ENCODE data around the gene WDR70. TPM values are rescaled to one million over a fixed set of nuclear protein-coding genes. Genes with fewer than 3 reads are reported as not detected.

WDR70 gene
- total and polyA plus RNA-seq, 4 donors, result 4.0 to 17.7 (median 14.5) TPM

- Histone ChIP-seq H3K4me1 (ENCODE audit: control insufficient read depth in 4 of 4, insufficient read depth in 4 of 4, low read length in 3 of 4) (no peaks in the 10 kb centered on the region), H3K9ac (ENCODE audit: low read depth in 1 of 2, low read length in 2 of 2) (no peak overlapping the region), H3K27me3 (ENCODE audit: control insufficient read depth in 4 of 4, insufficient read depth in 4 of 4, low read length in 3 of 4) (no peaks in the 10 kb centered on the region), H3K4me3 (ENCODE audit: low read depth in 1 of 3, low read length in 3 of 3) (no peak overlapping the region), H3K27ac (ENCODE audit: low read depth in 1 of 2, low read length in 2 of 2) (no peak overlapping the region), H3K9me3 (ENCODE audit: control insufficient read depth in 4 of 4, low read length in 3 of 4) (no peaks in the 10 kb centered on the region), H3K36me3 (ENCODE audit: control insufficient read depth in 4 of 4, insufficient read depth in 3 of 4, low read depth in 1 of 4, low read length in 3 of 4) (no peaks in the 10 kb centered on the region)
- WGBS, result 76% methylated on average over 6 of the region's 6 CpGs
- no peak for DNase-seq (ENCODE audit: low spot score)
- TF ChIP-seq SP1 (IDR thresholded peaks at IDR 0.05) (no peak), TAF1 (conservative IDR thresholded peaks at IDR 0.05) (no peak), ATF3 (IDR thresholded peaks at IDR 0.05) (no peak), GABPA (IDR thresholded peaks at IDR 0.05 in 1 of 2, conservative IDR thresholded peaks at IDR 0.05 in 1 of 2) (no peak), FOXA1 (IDR thresholded peaks at IDR 0.05) (no peak), JUND (IDR thresholded peaks at IDR 0.05) (no peak), FOXA2 (IDR thresholded peaks at IDR 0.05) (no peak), RAD21 (IDR thresholded peaks at IDR 0.05) (no peak), NR2F2 (IDR thresholded peaks at IDR 0.05) (no peak), YY1 (IDR thresholded peaks at IDR 0.05) (no peak), HNF4G (IDR thresholded peaks at IDR 0.05) (no peak), CTCF (IDR thresholded peaks at IDR 0.05; ENCODE audit: low read depth, low read length, missing input control) (no peak), HNF4A (conservative IDR thresholded peaks at IDR 0.05) (no peak), EGR1 (IDR thresholded peaks at IDR 0.05; ENCODE audit: low read depth in 2 of 2) (no peak), ZBTB33 (IDR thresholded peaks at IDR 0.05) (no peak), MAX (IDR thresholded peaks at IDR 0.05) (no peak), RXRA (IDR thresholded peaks at IDR 0.05) (no peak)
Measured at GRCh38 chr5:37787742-37788141, 408.6 kb downstream of the WDR70 start.

GRCh38 chr5:37789991-37790390, 410.9 kb downstream of the WDR70 start:
- H3K9ac ChIP-seq (ENCODE audit: low read depth in 1 of 2, low read length in 2 of 2), result no peak overlapping the region
- no peak for TF ChIP-seq EGR1 (IDR thresholded peaks at IDR 0.05; ENCODE audit: low read depth in 2 of 2)
- TF ChIP-seq REST (IDR thresholded peaks at IDR 0.05), result no peak
- TF ChIP-seq CTCF (IDR thresholded peaks at IDR 0.05; ENCODE audit: low read depth, low read length, missing input control), result no peak
- no peak for TF ChIP-seq ZBTB33 (IDR thresholded peaks at IDR 0.05)
- TF ChIP-seq ATF3 (IDR thresholded peaks at IDR 0.05), result no peak
- TF ChIP-seq SP1 (IDR thresholded peaks at IDR 0.05), result no peak
- TF ChIP-seq HNF4G (IDR thresholded peaks at IDR 0.05), result no peak
- no peak for TF ChIP-seq JUND (IDR thresholded peaks at IDR 0.05)
- no peak for TF ChIP-seq GABPA (IDR thresholded peaks at IDR 0.05 in 1 of 2, conservative IDR thresholded peaks at IDR 0.05 in 1 of 2)
- no peak for TF ChIP-seq RAD21 (IDR thresholded peaks at IDR 0.05)
- no peak for TF ChIP-seq YY1 (IDR thresholded peaks at IDR 0.05)
- no peak for TF ChIP-seq RXRA (IDR thresholded peaks at IDR 0.05)
- TF ChIP-seq FOXA2 (IDR thresholded peaks at IDR 0.05), result no peak
- no peak for TF ChIP-seq MAX (IDR thresholded peaks at IDR 0.05)
- TF ChIP-seq NR2F2 (IDR thresholded peaks at IDR 0.05), result no peak
- TF ChIP-seq HNF4A (conservative IDR thresholded peaks at IDR 0.05), result no peak
- no peak for TF ChIP-seq TAF1 (conservative IDR thresholded peaks at IDR 0.05)

More at GRCh38 chr5:37789991-37790390, 410.9 kb downstream of the WDR70 start:
- no peak overlapping the region for H3K27ac ChIP-seq (ENCODE audit: low read depth in 1 of 2, low read length in 2 of 2)
- no peaks in the 10 kb centered on the region for H3K4me1 ChIP-seq (ENCODE audit: control insufficient read depth in 4 of 4, insufficient read depth in 4 of 4, low read length in 3 of 4)
- no peak for DNase-seq (ENCODE audit: low spot score)
- peaks cover 0 to 3% (median 2%) of the 10 kb centered on the region in 4 donors for H3K9me3 ChIP-seq (ENCODE audit: control insufficient read depth in 4 of 4, low read length in 3 of 4)
- no peak overlapping the region for H3K4me3 ChIP-seq (ENCODE audit: low read depth in 1 of 3, low read length in 3 of 3)
- 74% methylated on average over 2 of the region's 2 CpGs for WGBS
- H3K36me3 ChIP-seq (ENCODE audit: control insufficient read depth in 4 of 4, insufficient read depth in 3 of 4, low read depth in 1 of 4, low read length in 3 of 4), result no peaks in the 10 kb centered on the region
- H3K27me3 ChIP-seq (ENCODE audit: control insufficient read depth in 4 of 4, insufficient read depth in 4 of 4, low read length in 3 of 4), result no peaks in the 10 kb centered on the region

Measured in liver (tissue), 9 donors.